HCT116 (cell line): Measurements from ENCODE around the gene CHAC1. TPM values are rescaled to one million over a fixed set of nuclear protein-coding genes. Genes with fewer than 3 reads are reported as not detected.

Source experiments
- ATAC-seq: fragments of 200-7000 bp; cut with Tn5 transposase; 2 replicates; pipeline ENCODE4 v1.9.1; 2020; ENCODE audit warnings: mild to moderate bottlenecking, moderate library complexity
- BruUV-seq: library from RNA; stranded (reverse); fragments of 400-500 nt; replicated peaks from 2 replicates; lab custom pipeline; 2021; lab: Mats Ljungman, UMichigan
- CTCF ChIA-PET: fragments of 300-600 bp; sonication (Branson Sonifier 250); formaldehyde crosslinking; loops from one replicate; lab custom pipeline; 2021; ENCODE audit warnings: antibody characterized with exemption; lab: Charles Lee
- POLR2A ChIA-PET: fragments of 300-600, 350-600 bp; sonication (Branson Sonifier 250); formaldehyde crosslinking; loops from one replicate; lab custom pipeline; 2021; ENCODE audit warnings: antibody characterized with exemption; lab: Charles Lee
- RAD21 ChIA-PET, 2 experiments: fragments of 300-600 bp; sonication (Branson Sonifier 250); formaldehyde crosslinking; loops; one replicate each; lab custom pipeline; 2023; ENCODE audit warnings: low total read pairs in 2 of 2; ENCODE audit not compliant: uncharacterized antibody in 2 of 2, unreplicated experiment in 2 of 2, low non-redundant PET in 1 of 2; lab: Charles Lee
- DNase-seq: peaks from one replicate; pipeline ENCODE4 v3.0.0-alpha.2; 2010; ENCODE audit warnings: low read depth, low spot score
- H2AFZ ChIP-seq: fragments of 200-600 bp; shearing (Covaris generic), sonication (generic); 2 replicates; pipeline ENCODE4 v1.6.1; 2017; ENCODE audit warnings: low read depth, mixed run types, mixed read lengths, antibody characterized with exemption, low read length; ENCODE audit not compliant: poor library complexity, severe bottlenecking
- H3K27ac ChIP-seq: 2 replicates; pipeline ENCODE4 v1.5.1; 2012; ENCODE audit warnings: low read depth, low read length
- H3K27me3 ChIP-seq: fragments of 200-600 bp; sonication (generic); 2 replicates; pipeline ENCODE4 v1.6.1; 2016; ENCODE audit warnings: mixed run types, low read length, mixed read lengths; ENCODE audit not compliant: insufficient read depth
- H3K36me3 ChIP-seq, 2 experiments: fragments of 200-500 bp in 1 of 2; fragments of 200-600 bp in 1 of 2; sonication (Bioruptor generic) in 1 of 2; sonication (generic) in 1 of 2; 2 replicates each; pipeline versions ENCODE4 v1.5.1 to v1.6.1; 2014 to 2016; ENCODE audit warnings: low read length in 2 of 2, inconsistent platforms in 1 of 2, mixed read lengths in 1 of 2, mixed run types in 1 of 2; ENCODE audit not compliant: insufficient read depth in 2 of 2, control insufficient read depth in 1 of 2
- H3K4me1 ChIP-seq, 2 experiments: fragments of 200-600 bp in 1 of 2; sonication (generic) in 1 of 2; 2 replicates each; pipeline versions ENCODE4 v1.5.1 to v1.6.1; 2012 to 2017; ENCODE audit warnings: low read length in 2 of 2, inconsistent platforms in 1 of 2, mild to moderate bottlenecking in 1 of 2, mixed read lengths in 1 of 2, mixed run types in 1 of 2, moderate library complexity in 1 of 2; ENCODE audit not compliant: insufficient read depth in 2 of 2, control insufficient read depth in 1 of 2
- H3K4me2 ChIP-seq: fragments of 200-600 bp; sonication (generic); 2 replicates; pipeline ENCODE4 v1.6.1; 2017; ENCODE audit warnings: mixed run types, low read length, mixed read lengths
- H3K4me3 ChIP-seq, 2 experiments: fragments of 200-600 bp in 1 of 2; sonication (generic) in 1 of 2; replicated peaks in 1 of 2; 2 replicates each; pipeline ENCODE4 v1.5.1; 2011 to 2016; ENCODE audit warnings: low read length in 2 of 2, control low read depth in 1 of 2, low read depth in 1 of 2, mild to moderate bottlenecking in 1 of 2, mixed read lengths in 1 of 2, mixed run types in 1 of 2
- H3K79me2 ChIP-seq: fragments of 200-600 bp; sonication (generic); 2 replicates; pipeline ENCODE4 v1.6.1; 2017; ENCODE audit warnings: mild to moderate bottlenecking, mixed run types, low read length, moderate library complexity, mixed read lengths; ENCODE audit not compliant: insufficient read depth
- H3K9ac ChIP-seq: fragments of 200-600 bp; sonication (generic); 2 replicates; pipeline ENCODE4 v1.6.1; 2016; ENCODE audit warnings: low read length, mixed read lengths
- H3K9me2 ChIP-seq: fragments of 200-600 bp; sonication (generic), shearing (Covaris generic); 2 replicates; pipeline ENCODE4 v1.6.1; 2017; ENCODE audit warnings: mixed run types, mild to moderate bottlenecking, moderate library complexity; ENCODE audit not compliant: insufficient read depth
- H3K9me3 ChIP-seq, 2 experiments: fragments of 200-500 bp in 1 of 2; fragments of 200-600 bp in 1 of 2; sonication (Bioruptor generic) in 1 of 2; sonication (generic) in 1 of 2; 2 replicates each; pipeline ENCODE4 v1.6.1; 2014 to 2017; ENCODE audit warnings: low read length in 2 of 2, mixed read lengths in 2 of 2, inconsistent platforms in 1 of 2, low read depth in 1 of 2, mild to moderate bottlenecking in 1 of 2, mixed run types in 1 of 2, moderate library complexity in 1 of 2; ENCODE audit not compliant: control insufficient read depth in 1 of 2, insufficient read depth in 1 of 2
- H4K20me1 ChIP-seq: fragments of 200-600 bp; sonication (generic), shearing (Covaris generic); 2 replicates; pipeline ENCODE4 v1.6.1; 2017; ENCODE audit warnings: mixed run types, mild to moderate bottlenecking, moderate library complexity; ENCODE audit not compliant: insufficient read depth
- ATF3 ChIP-seq: IDR thresholded peaks from 2 replicates; pipeline ENCODE4 v1.6.1; 2012
- CBX3 ChIP-seq: IDR thresholded peaks from 2 replicates; pipeline ENCODE4 v1.6.1; 2012; ENCODE audit warnings: low read depth
- CTCF ChIP-seq, 3 experiments: fragments of 200-600 bp in 1 of 3; sonication (generic) in 1 of 3; IDR thresholded peaks in 2 of 3; conservative IDR thresholded peaks in 1 of 3; 2 replicates each; pipeline ENCODE4 v1.5.1; 2012 to 2017; ENCODE audit warnings: low read depth in 2 of 3, low read length in 2 of 3, antibody characterized with exemption in 1 of 3, borderline replicate concordance in 1 of 3, control low read depth in 1 of 3, mild to moderate bottlenecking in 1 of 3, mixed read lengths in 1 of 3, mixed run types in 1 of 3, moderate library complexity in 1 of 3; ENCODE audit not compliant: insufficient read depth in 1 of 3
- EGR1 ChIP-seq: IDR thresholded peaks from 2 replicates; pipeline ENCODE4 v1.6.1; 2012; ENCODE audit warnings: low read depth
- ELF1 ChIP-seq: IDR thresholded peaks from 2 replicates; pipeline ENCODE4 v1.6.1; 2012; ENCODE audit warnings: low read depth, borderline replicate concordance
- EZH2 ChIP-seq: fragments of 200-600 bp; sonication (generic); IDR thresholded peaks from 2 replicates; pipeline ENCODE4 v1.6.1; 2017; ENCODE audit warnings: antibody characterized with exemption, mixed run types
- EZH2phosphoT487 ChIP-seq: fragments of 200-600 bp; IDR thresholded peaks from 2 replicates; pipeline ENCODE4 v1.6.1; 2018; ENCODE audit warnings: antibody characterized with exemption, borderline replicate concordance
- FOSL1 ChIP-seq: IDR thresholded peaks from 2 replicates; pipeline ENCODE4 v1.6.1; 2012; ENCODE audit warnings: low read depth
- JUND ChIP-seq: IDR thresholded peaks from 2 replicates; pipeline ENCODE4 v1.6.1; 2012
- MAX ChIP-seq: IDR thresholded peaks from 2 replicates; pipeline ENCODE4 v1.6.1; 2012
- POLR2AphosphoS5 ChIP-seq: IDR thresholded peaks from 2 replicates; pipeline ENCODE4 v1.6.1; 2011; ENCODE audit warnings: mild to moderate bottlenecking, low read depth, low read length, moderate library complexity
- RAD21 ChIP-seq: IDR thresholded peaks from 2 replicates; pipeline ENCODE4 v1.6.1; 2012; ENCODE audit warnings: low read depth, mild to moderate bottlenecking
- REST ChIP-seq: IDR thresholded peaks from 2 replicates; pipeline ENCODE4 v1.6.1; 2012; ENCODE audit warnings: low read depth
- SP1 ChIP-seq: IDR thresholded peaks from 2 replicates; pipeline ENCODE4 v1.6.1; 2012; ENCODE audit warnings: low read depth
- SRF ChIP-seq: IDR thresholded peaks from 2 replicates; pipeline ENCODE4 v1.6.1; 2012; ENCODE audit warnings: low read depth
- TCF7L2 ChIP-seq: IDR thresholded peaks from 2 replicates; pipeline ENCODE4 v1.7.0; 2011; ENCODE audit warnings: borderline replicate concordance, inconsistent platforms; ENCODE audit not compliant: insufficient read depth, insufficient read length; ENCODE audit errors: extremely low read depth
- YY1 ChIP-seq: IDR thresholded peaks from 2 replicates; pipeline ENCODE4 v1.6.1; 2011; ENCODE audit warnings: low read length, low read depth, moderate library complexity, mild to moderate bottlenecking; ENCODE audit not compliant: insufficient replicate concordance; ENCODE audit errors: extremely low read depth
- ZBTB33 ChIP-seq: IDR thresholded peaks from 2 replicates; pipeline ENCODE4 v1.6.1; 2011; ENCODE audit warnings: mild to moderate bottlenecking, low read length, moderate library complexity; ENCODE audit not compliant: insufficient replicate concordance; ENCODE audit errors: extremely low read depth
- ZFX ChIP-seq: fragments of 450-650 bp; IDR thresholded peaks from 2 replicates; pipeline ENCODE4 v1.6.1; 2017
- ZNF274 ChIP-seq: fragments of 200-500 bp; sonication (Bioruptor generic); IDR thresholded peaks from 2 replicates; pipeline ENCODE4 v1.6.1; 2014; ENCODE audit warnings: mild to moderate bottlenecking, low read depth, low read length, inconsistent platforms
- intact Hi-C: fragments of 100-400 bp; cut with micrococcal nuclease; formaldehyde crosslinking; loops from 2 replicates; pipeline ENCODE4 v1.10.0; 2022
- total RNA-seq: library from RNA; stranded (reverse); gene quantifications from one replicate; pipeline ENCODE4 v1.2.1, GENCODE V29; 2021; ENCODE audit not compliant: unreplicated experiment

CHAC1 gene
- total RNA-seq, 1 experiment from 2014 or later: 58.9 TPM

GRCh38 chr15:40918799-40919392 lies 34.4 kb upstream of the CHAC1 start:
- ChIA-PET POLR2A (interaction anchor here (0.7 to 2.6 kb wide), 2 partner anchors 10 to 301 kb away, joined by 4 to 11 read pairs; partner anchors contain the start of gene DLL4), RAD21 (no interaction called here), CTCF (interaction anchor here (1.0 to 1.1 kb wide), 2 partner anchors 12 to 265 kb away, joined by 3 read pairs; no protein-coding TSS in a partner anchor)
- Histone ChIP-seq H3K4me1 (no peaks in the 10 kb centered on the region), H3K4me2 (no peak overlapping the region), H3K9me3 (no peaks in the 10 kb centered on the region), H3K9ac (no peak overlapping the region), H3K36me3 (no peaks in the 10 kb centered on the region), H3K9me2 (no peaks in the 10 kb centered on the region), H4K20me1 (no peaks in the 10 kb centered on the region), H3K27me3 (no peaks in the 10 kb centered on the region), H3K79me2 (no peaks in the 10 kb centered on the region), H3K4me3 (no peak overlapping the region), H2AFZ (no peak overlapping the region), H3K27ac (no peak overlapping the region)
- no TSS peak for BruUV-seq
- intact Hi-C loops: no loop called here
- ATAC-seq: no peak
- TF ChIP-seq REST (no peak), SRF (no peak), FOSL1 (no peak), MAX (no peak), SP1 (no peak), RAD21 (no peak), ATF3 (no peak), ZBTB33 (no peak), TCF7L2 (no peak), CTCF (IDR thresholded peaks at IDR 0.05 in 2 of 3, conservative IDR thresholded peaks at IDR 0.05 in 1 of 3; ENCODE audit: borderline replicate concordance in 1 of 3, insufficient read depth in 1 of 3, low read depth in 2 of 3, low read length in 2 of 3) (no peak), EZH2phosphoT487 (no peak), ZNF274 (no peak), ELF1 (no peak), POLR2AphosphoS5 (no peak), JUND (no peak), CBX3 (no peak), EGR1 (no peak), YY1 (no peak), EZH2 (no peak), ZFX (no peak)
- no peak for DNase-seq
